ENCODE results near the gene RCAN1.

RCAN1 gene

DNA sequence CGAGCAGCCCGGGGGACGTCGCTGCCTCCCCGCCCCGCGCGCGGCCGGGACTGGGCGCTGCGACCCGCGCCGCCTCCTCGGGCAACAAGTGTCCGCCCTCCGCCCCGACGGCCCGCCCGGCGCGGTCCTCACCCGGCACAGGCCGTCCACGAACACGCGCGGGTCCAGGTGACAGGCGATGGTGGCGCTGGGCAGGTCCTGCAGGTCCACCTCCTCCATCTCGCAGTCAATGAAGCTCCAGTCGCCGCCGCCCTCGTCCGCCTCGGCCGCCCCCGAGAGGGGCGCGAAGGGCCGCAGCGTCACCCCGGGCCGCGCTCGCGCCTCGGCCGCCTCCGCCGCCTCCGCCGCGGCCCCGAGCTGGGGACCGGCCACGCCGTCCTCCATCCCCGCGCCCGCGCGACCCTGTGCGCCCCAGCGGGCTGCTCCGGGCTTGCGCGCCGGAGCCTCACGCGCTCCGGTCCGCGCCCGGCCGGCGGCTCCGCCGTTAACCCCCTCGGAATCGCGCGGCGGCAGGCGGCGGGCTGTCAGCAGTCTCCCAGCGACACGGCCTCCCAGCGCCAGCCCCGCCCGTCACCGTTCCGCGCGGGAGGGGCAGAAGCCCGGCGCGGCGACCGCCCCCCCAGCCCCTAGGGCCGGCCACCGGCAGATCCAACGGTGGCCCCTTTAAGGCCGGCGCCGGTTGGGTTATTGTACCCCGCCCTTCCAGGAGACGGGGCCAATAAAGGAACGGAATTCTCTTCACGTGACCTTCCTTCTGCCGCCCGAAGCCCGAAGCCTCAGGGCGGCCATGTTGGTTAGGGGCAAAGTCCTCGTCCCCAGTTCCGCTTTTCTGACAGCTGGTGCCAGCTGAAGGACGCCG, at the start of gene RCAN1:
TSS of gene RCAN1 (minus strand) at position 486 of the 859 bp plus-strand sequence. CDS start at position 384, 102 bp downstream.
- DNase-seq (ENCODE audit: low read depth in 1 of 2, low spot score in 1 of 2), result peak; percentile 60 to 73

DNA sequence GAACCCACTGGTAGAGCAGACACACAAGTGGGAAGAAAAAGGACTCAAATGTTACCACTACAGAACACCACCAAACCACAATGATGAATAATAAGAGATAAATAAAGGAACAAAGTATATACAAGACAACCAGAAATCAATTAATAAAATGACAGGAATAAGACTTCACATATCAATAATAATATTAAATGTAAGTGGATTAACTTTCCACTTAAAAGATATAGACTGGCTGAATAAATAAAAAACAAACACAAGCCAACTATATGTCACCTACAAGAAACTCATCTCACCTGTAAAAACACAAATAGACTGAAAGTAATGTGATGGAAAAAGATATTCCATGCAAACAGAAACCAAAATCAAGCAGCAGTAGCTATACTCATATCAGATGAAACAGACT, 46.9 kb upstream of the RCAN1 start:
- DNase-seq (ENCODE audit: low read depth in 1 of 2, low spot score in 1 of 2), result no peak

DNA sequence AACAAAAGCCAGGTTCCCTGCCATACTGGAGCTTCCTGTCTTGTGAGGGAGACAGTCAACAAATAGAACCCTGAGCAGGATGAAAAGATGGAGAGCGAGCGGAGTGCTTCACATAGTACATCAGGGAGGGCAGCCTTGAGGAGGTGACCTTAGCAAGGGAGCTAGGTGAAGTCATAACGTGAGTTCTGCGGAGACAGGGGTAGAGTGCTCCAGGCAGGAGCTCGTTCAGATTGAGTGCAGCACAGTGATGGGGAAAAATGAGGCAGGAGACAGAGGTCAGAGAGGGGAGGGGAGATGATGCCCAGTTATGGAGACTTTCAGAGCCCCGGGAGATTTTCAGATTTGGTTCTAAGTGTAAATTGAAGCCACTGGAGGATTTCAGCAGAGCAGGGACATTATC, 38.6 kb upstream of the RCAN1 start:
- DNase-seq (ENCODE audit: low read depth in 1 of 2, low spot score in 1 of 2), result no peak

DNA sequence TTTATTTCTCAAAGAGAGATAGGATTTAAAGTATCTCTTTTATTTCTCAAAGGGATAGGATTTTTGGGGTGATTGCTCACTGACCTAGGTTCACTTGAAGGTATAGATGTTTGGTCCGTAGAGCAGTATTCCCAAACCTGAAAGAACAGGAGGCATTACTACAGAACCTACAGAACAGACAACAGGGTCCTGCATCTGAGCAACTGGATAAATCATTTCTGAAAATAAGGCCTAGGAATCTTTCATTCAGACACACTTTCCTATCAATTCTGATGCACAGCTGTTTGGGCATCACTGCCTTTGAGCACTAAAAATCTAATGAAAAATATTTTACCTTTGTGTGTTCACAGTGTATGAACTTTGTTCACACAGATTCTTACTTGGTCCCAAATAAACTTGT, 36.7 kb upstream of the RCAN1 start:
- DNase-seq (ENCODE audit: low read depth in 1 of 2, low spot score in 1 of 2), result no peak

DNA sequence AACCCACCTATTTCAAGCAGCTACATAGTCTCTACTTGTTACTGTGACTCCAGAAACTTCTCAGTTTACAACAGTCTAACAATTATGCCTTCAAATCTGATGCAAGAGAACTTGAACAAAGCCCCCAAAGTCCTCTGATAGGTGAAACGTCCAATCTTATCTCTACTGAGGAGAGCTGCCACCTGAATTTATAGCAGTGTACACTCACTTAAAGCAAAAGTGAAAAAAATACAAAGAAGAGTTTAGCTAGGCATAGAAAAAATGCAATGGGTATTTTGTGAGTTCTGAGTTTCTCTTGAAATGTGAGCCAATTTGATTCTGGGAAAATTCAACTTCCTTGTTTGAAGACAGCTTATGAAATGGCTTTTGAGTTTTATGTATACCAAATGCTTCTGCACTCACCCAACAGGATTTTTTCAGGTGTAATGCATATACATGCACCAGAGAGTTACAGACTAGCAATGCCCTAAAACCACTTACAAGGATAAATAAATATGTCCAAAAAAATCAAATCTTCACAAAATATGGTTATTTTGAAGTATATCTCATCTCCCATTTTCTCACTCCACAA, 36.0 kb upstream of the RCAN1 start:
- no peak for DNase-seq (ENCODE audit: low read depth in 1 of 2, low spot score in 1 of 2)

DNA sequence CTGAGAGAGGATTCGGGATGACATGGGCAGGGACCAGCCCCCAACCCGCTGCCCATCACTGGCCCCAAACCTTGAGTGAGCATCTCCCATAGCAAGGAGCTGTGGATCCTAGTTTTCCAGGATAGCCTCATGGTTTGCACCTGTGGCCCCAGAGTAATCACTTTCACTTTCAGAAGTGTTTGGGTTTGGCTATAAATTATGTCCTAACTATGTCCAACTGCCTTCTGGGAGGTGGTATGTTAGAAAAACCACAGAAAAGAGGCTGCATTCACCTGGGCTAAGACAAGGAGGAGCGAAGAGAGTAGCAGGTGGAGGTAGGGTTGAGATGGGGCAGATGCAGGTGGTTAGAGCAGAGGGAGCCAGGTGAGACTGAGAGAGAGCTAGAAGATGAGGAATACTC, 34.5 kb upstream of the RCAN1 start:
- no peak for DNase-seq (ENCODE audit: low read depth in 1 of 2, low spot score in 1 of 2)

DNA sequence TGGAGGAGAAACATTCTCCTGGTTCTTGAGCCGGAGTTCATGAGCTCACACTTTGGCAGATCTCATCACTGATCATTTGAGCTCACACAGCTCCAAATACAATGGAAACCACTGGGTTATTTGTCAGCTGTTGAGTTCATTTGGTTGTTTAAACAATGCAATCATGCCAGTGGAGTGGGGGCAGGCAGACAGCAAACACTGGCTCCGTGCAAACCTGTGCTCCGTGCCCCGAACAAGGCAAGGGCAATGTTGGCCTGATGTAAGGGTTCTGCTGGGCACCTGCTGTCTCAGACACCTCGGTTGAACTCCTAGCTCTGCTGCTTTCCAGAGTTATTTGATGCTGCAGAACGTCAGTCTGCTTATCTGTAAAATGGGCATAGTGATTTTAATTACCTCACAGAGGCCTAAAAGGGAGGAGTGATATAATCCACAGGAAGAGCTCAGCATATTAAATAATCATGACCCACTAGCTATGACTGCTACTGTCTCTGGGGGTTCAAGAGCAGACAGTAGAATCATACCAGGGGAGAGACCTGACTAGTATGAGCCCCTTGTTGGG, 33.9 kb upstream of the RCAN1 start:
- DNase-seq (ENCODE audit: low read depth in 1 of 2, low spot score in 1 of 2), result no peak

DNA sequence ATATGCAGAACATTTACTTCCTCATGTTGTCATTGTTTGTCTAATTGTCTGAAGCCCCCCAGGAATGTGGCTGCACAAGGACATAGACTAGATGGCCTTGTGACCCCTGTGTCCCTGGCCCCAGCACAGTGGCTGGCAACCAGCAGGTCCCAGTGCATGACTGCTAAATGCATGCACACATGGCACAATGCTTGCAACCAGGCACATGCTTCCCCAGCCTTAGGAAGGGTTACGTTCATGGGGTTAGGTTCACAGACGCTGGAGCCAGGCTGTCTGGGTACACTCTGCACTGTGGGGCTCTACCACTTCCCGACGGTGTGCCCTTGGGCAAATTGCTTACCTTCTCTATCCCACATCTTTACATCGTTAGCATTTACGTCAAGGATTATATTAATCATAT, 32.6 kb upstream of the RCAN1 start:
- no peak for DNase-seq (ENCODE audit: low read depth in 1 of 2, low spot score in 1 of 2)

DNA sequence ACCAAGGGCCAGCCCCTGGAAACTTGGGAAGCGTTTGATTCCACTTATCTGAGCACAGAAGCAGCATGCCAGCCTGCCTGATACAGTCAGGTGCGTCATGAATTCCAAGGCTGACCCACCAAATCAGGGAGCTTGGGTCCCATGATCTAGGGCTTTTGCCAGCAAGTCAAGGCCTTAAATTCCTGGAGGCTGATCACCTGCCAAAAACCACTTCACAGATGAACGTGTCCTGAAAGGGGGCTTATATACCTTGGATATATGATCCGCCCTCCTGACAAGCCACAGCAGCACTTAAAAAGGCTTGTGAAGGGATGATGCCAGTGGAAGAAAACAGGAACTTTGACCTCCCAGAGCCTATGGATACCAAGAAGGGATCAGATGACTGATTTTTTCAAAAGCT, 29.9 kb upstream of the RCAN1 start:
- no peak for DNase-seq (ENCODE audit: low read depth in 1 of 2, low spot score in 1 of 2)

DNA sequence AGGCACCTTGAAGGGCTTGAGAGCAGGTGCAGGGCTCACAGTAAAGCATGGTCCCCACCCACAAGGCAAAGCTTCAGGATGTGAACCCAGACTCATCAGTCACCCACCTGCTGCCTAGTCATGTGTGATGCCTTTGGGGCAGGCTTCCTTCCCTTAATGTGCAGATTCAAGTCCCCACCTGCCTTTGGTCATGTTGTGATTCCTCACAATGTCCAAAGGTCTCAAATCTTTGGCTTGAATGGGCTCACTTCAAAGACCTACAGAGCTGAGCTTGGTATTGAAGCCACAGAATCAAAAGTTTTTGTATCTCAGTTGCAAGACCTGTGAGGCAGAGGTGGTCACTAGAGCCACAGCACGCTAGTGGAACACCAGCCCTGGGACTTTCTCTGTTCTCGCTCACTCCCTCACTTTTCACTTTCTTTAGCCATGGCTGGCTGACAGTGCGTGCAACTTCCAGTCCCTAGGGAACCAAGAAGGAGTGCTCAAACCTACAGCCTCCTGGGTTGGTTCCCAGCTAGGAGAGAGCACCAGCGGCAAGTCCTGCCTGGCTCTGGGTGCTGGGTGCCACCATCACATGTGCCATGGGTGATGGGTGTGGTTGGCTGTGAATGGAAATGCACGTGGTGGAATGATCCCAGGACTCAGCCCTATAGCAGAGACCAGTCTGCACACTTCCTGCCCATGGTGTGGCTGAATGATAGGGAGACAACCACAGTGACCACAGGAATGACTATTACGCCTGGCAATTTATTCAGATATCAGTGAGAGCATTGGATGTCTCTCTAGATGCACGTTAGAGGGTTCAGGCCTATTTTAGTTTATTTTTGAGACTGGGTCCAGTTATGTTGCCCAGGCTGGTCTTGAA, 27.5 kb upstream of the RCAN1 start:
- no peak for DNase-seq (ENCODE audit: low read depth in 1 of 2, low spot score in 1 of 2)

DNA sequence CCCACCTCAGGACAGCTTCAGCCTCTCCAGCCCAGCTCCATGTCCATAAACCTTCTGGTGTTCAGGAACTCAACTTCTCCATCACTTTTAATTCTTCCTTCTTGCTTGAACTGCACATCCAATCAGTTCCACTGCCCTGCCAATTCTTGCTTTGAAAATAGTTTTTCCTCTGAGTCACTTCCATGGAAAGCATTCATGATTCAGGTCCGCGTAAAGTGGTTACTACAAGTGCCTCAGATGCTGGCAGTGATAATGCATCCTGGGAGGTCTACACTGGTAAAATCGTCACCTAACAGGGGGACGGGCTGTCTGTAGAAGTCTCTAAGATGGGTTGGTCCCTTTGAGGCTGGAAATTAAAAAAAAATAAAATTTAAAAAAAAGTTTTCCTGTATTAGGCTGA, 25.9 kb upstream of the RCAN1 start:
- no peak for DNase-seq (ENCODE audit: low read depth in 1 of 2, low spot score in 1 of 2)

DNA sequence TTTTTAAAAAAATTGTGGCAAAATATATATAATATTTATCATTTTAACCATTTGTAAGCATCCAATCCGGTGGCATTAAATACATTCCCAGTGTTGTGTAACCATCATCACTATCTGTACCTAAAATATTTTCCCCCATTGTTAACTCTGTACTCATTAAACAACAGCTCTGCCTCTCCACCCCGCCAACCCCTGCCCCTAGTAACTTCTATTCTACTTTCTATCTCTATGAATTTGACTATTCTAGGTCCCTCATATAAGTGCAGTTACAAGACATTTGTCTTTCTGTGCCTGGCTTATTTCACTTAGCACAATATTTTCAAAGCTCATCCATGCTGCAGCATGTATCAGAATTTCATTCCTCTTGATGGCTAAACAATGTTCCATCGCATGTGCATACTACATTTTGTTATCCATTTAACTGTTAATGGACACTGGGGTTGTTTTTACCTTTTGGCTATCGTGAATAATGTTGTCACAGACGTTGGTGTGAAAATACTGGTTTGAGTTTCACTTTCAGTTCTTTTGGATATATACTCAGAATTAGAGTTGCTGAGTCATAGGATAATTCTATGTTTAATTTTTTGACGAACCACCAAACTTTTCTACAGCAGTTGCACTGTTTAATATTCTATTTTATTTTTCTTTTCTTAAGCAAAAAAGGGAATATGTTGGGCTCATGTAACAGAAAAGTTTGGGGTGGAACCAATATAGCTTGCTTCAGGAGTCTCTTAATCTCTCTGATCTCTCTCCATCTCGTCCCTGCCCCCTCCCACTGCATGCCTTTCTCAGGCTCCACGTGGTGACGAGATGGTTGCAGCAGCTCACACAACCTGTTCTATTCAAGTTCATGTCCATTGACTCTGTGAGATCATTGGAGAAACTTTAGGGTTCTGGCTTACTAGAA, 25.2 kb upstream of the RCAN1 start:
- DNase-seq (ENCODE audit: low read depth in 1 of 2, low spot score in 1 of 2), result peak in 1 of 2 donors; percentile 9

DNA sequence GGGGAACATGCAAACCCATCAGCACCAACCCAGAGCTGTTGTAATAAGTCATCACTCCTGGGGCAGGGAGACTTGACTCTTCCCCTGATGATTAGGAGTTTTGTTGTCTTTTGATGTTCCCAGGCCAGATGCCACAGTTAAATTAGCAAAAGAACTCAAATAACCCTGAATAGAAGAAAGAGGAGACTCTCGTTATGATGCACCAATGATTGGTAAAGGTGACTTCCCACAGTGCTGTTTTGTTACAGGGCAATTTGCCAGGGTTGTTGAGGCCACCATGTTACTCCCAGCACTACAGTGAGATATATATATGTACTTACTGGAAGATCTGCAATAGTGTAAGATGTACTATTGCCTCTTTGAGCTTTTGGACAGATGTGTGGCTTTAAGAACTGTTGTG, 24.3 kb upstream of the RCAN1 start:
- no peak for DNase-seq (ENCODE audit: low read depth in 1 of 2, low spot score in 1 of 2)

DNA sequence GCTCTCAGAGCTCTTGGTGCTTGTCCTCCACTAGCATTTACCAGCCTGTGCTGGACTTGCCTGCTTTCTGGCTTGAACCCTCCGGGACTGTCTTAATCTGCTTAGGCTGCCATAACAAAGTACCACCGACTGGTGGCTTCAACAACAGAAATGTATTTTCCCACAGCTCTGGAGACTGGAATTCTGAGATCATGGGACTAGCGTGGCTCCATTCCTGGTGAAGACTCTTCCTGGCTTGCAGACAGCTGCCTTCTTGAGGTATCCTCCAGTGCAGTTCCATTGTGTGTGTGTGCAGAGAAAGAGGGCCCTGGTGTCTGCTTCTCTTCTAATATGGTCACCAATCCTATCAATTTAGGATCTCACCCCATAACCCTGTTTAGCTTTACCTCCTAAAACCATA, 22.0 kb upstream of the RCAN1 start:
- DNase-seq (ENCODE audit: low read depth in 1 of 2, low spot score in 1 of 2), result no peak

DNA sequence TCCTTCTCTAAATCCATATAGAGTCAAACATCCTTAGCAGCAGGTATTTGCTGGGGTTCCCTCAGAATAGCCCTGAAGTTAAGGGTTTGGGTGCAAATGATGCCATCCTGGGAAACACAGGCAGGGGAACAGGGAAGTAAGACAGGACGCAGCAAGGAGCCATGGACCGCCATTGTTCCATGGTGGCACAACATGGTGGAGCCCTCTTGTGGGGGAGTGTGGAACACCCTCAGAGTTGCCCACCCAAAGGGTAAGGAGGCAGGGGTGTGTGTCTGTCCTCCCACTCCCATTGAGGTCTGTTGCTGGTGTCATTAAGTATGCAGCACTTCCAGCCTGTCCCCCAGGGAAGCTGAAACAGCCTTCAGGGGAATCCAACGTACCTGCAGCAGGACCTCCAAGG, 20.4 kb upstream of the RCAN1 start:
- no peak for DNase-seq (ENCODE audit: low read depth in 1 of 2, low spot score in 1 of 2)

DNA sequence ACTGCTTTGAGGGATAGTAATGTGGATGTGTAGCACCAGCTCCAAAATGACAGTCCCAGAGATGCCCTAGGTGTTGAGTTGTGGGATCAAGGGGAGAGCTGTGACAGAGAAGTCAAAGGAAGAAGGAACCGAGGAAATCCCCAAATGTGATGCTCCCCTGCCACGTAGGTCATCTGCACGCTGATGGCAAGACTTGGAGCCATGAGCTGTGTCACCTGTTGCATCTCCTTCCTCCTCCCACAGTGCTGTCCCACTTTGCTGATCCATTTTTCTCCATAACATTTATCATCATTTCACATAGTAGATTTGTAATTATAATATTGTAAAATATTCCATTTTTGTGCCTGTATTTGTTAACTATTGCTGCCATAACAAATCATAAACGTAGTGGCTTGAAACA, 17.6 kb upstream of the RCAN1 start:
- DNase-seq (ENCODE audit: low read depth in 1 of 2, low spot score in 1 of 2), result no peak

DNA sequence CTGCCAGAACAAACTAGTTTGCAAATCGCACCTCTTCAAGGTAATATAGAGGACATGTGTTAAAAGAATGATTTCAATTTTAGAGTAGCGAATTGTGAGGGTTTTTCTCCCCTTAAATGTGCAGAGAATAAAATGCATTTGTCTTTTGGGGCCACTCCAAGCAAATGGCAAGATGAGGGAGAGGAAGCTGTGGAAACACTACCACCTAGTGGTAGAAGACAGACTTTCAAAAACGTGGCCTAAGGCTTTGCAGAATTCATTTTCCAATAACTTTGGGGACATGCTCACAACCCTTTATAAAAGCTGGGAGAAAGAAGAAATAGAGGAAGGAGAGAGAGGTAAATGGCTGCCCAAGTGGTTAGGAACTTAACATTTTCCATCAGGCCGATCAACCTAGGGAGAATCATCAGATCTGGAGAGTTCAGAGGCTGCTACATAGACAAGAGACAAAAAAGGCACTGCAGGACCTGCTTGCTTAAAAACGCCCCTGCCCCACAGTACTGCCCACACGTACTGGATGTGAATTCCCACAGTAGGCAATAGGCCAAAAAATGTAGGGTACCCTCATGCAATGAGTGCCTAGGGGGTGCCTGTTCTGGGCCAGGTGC, 15.7 kb upstream of the RCAN1 start:
- no peak for DNase-seq (ENCODE audit: low read depth in 1 of 2, low spot score in 1 of 2)

DNA sequence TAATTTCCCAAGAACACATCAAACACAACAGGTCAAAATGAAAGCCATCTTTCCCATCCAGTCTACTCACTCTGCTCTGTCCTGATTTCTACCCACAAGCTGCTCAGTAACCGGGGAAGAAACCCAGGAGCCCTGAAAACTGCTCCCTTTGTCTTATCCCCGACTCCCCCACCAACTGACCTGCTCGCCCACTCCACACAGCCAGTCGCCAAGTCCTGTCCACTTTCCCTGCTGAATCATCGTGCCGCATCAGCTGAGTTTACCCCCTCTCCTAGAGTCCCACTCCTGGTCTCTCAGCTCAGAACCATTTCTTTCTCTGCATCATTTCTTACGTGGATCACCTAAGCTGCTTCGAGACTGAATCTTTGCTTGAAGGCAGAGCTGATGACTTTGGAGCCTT, 11.2 kb upstream of the RCAN1 start:
- DNase-seq (ENCODE audit: low read depth in 1 of 2, low spot score in 1 of 2), result no peak

DNA sequence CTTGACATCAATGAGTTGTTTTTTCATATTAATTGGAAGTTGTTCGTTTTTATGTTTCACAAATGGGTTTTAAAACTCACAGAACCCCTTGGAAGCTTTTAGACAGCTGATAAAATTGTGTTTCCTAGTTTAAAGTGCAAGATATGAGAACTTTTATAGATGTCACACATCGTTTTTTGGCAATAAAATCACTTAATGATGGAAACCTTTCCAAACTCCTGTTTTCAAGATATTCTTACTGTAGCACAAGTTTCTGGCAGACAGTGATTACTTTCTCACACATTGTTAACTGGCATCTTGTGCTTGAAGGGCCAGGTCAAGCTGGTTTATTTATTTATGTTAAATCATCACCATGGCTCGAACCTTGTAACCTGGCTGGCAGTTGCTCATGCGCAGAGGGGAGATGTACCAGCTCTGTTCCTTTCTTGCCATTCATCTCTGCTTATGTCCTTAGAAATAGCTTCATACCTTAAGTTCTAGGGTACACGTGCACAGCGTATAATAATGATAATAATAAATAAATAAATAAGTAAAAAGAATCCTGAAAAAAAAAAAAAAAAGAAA, 10.2 kb upstream of the RCAN1 start:
- DNase-seq (ENCODE audit: low read depth in 1 of 2, low spot score in 1 of 2), result no peak

DNA sequence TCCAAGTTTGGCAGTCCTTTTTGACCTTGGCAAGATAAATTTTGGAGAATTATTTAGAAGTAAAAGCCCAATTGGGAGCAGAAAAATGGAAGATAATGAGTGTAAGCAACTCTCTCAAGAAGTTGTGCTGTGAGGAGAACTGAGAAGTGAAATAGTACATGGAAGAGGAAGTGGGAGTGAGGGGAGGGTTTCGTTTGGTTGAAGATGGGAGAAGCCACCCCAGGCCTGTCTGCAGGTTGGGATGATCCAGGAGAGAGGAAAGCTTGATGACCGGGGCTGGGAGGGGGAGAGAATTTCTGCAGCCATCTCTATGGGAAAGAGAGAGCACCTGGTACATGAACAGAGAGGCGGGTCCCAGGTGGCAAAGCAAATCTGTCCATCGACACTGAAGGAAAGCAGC, 8.6 kb upstream of the RCAN1 start:
- no peak for DNase-seq (ENCODE audit: low read depth in 1 of 2, low spot score in 1 of 2)

Data from activated T-helper 1 cell treated with anti-CD3 and anti-CD28 coated beads, Interleukin-2, amount 50 U/mL, for 16 hours (primary cell).